Body of pancreas (tissue), 4 donors: ENCODE results near the gene GABBR1. TPM values are rescaled to one million over a fixed set of nuclear protein-coding genes. Genes with fewer than 3 reads are reported as not detected.

Experiments
- ATAC-seq: fragments of 150-250 bp; one replicate; pipeline ENCODE4 v1.9.1; 2016
- DNase-seq, 4 donors: peaks; one replicate each; pipeline ENCODE4 v3.0.0-alpha.2; 2019
- H3K27ac ChIP-seq, 4 donors: fragments of 200-600 bp; sonication (generic); 1 replicate in 3 of 4; 2 replicates in 1 of 4; pipeline versions ENCODE4 v1.5.1 to v1.6.1; 2016 to 2019; ENCODE audit warnings: mild to moderate bottlenecking in 1 of 4, mixed read lengths in 1 of 4, moderate library complexity in 1 of 4
- H3K27me3 ChIP-seq, 2 donors: fragments of 200-600 bp; sonication (generic); one replicate each; pipeline ENCODE4 v1.6.0; 2016; ENCODE audit warnings: mild to moderate bottlenecking in 1 of 2
- H3K36me3 ChIP-seq, 2 donors: fragments of 200-600 bp; sonication (generic); replicated peaks in 1 of 2; 2 replicates each; pipeline ENCODE4 v1.5.1; 2016; ENCODE audit warnings: low read depth in 2 of 2; ENCODE audit not compliant: insufficient read depth in 1 of 2
- H3K4me1 ChIP-seq: fragments of 200-600 bp; sonication (generic); one replicate; pipeline ENCODE4 v1.6.0; 2016
- H3K4me3 ChIP-seq, 2 donors: fragments of 200-600 bp; sonication (generic); 1 replicate in 1 of 2; 2 replicates in 1 of 2; pipeline ENCODE4 v1.5.1; 2016 to 2019
- H3K9me3 ChIP-seq, 3 donors: fragments of 200-600 bp; sonication (generic); 1 replicate in 2 of 3; 2 replicates in 1 of 3; pipeline ENCODE4 v1.5.1; 2016
- CTCF ChIP-seq, 7 experiments: fragments of 450-650 bp in 4 of 7; fragments of 200-600 bp in 3 of 7; sonication (generic) in 3 of 7; IDR thresholded peaks; one replicate each; pipeline ENCODE4 v1.5.1; 2016 to 2019; ENCODE audit warnings: antibody characterized with exemption in 7 of 7
- POLR2A ChIP-seq, 3 donors: fragments of 450-650 bp; IDR thresholded peaks; one replicate each; pipeline ENCODE4 v1.6.1; 2016; ENCODE audit warnings: antibody characterized with exemption in 3 of 3, mild to moderate bottlenecking in 2 of 3
- WGBS, 2 donors: methylation state at CpG; one replicate each; pipeline ENCODE4 v1.1.5; 2017; 5-methylcytosine and 5-hydroxymethylcytosine counted together
- intact Hi-C: fragments of 100-400 bp; cut with DNase I; formaldehyde crosslinking; loops from one replicate; pipeline ENCODE4 v1.15.1; 2023
- total RNA-seq, 2 donors: library from RNA; depleted of rRNA; stranded (reverse); fragments of >200 nt; gene quantifications; one replicate each; pipeline ENCODE4 v1.1.0, GENCODE V29; 2016

Gene GABBR1
- total RNA-seq, 2 donors from 2014 or later: 23.7 to 31.9 TPM

DNA sequence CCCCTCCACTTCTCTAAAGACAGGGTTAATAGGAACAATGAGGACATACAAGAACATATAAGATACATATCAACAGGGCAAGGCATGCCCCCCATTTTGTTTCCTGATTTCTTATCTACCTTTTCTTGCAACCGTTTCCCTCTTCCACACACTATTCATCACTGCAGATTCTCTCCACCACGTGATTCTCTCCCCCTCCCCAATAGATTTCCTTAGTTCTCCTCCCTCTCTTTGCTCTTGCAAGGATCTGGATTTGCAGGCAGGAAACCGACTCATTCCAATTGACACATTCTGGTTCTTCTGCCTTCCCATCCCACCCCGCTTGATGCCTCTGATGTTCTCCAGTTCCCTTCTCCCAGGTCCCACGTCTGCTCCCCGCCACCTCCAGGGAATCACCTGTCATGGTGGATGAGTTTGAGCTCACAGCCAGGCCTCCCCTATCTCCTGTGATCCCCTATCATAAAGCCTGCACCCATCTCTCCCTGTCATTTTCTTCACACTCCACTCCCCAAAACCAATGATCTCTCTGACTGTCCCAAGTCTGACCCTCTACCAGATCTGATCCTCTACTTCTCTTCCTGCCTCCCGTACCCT, 7.5 kb downstream of the GABBR1 start:
- DNase-seq: no peak
- intact Hi-C loops: no loop called here
- Histone ChIP-seq H3K4me1 (peaks cover 19% of the 10 kb centered on the region), H3K27me3 (no peaks in the 10 kb centered on the region), H3K36me3 (no peaks in the 10 kb centered on the region), H3K4me3 (no peak overlapping the region), H3K27ac (no peak overlapping the region), H3K9me3 (no peaks in the 10 kb centered on the region)
- TF ChIP-seq POLR2A (IDR thresholded peaks at IDR 0.05) (no peak), CTCF (IDR thresholded peaks at IDR 0.05) (no peak)
- no peak for ATAC-seq
- WGBS, 2 donors: 59 to 62% methylated on average over 7 of the region's 7 CpGs

DNA sequence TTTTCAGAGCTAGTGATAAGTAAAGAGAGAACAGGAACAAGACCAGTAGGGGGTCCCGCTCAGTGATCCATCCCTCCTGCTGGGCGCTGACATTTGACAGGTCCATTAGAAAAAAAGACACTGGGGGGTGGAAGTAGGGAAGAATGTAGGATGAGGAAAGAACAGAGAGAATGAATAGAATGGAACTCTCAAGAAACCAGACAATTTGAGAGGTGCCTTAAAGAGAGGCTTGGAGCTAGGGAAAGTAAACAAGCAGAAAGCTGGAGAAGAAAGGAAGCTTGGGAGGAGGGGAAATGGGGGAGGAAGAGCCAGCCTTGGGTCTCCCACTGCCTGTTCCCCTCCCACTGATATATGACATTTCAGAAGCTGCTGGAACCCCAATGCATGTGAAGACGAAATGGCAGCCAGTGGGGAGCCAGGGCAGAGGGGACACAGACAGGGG, 8.4 kb downstream of the GABBR1 start:
- no peaks in the 10 kb centered on the region for H3K27me3 ChIP-seq
- ATAC-seq (no peak), DNase-seq (no peak)
- no peak overlapping the region for H3K4me3 ChIP-seq
- H3K27ac ChIP-seq: no peak overlapping the region
- 63 to 78% methylated on average over 3 of the region's 3 CpGs for WGBS, 2 donors
- peaks cover 19% of the 10 kb centered on the region for H3K4me1 ChIP-seq
- H3K9me3 ChIP-seq: no peaks in the 10 kb centered on the region
- no peaks in the 10 kb centered on the region for H3K36me3 ChIP-seq
- intact Hi-C loops: no loop called here
- no peak for TF ChIP-seq POLR2A (IDR thresholded peaks at IDR 0.05)
- TF ChIP-seq CTCF (IDR thresholded peaks at IDR 0.05): no peak

DNA sequence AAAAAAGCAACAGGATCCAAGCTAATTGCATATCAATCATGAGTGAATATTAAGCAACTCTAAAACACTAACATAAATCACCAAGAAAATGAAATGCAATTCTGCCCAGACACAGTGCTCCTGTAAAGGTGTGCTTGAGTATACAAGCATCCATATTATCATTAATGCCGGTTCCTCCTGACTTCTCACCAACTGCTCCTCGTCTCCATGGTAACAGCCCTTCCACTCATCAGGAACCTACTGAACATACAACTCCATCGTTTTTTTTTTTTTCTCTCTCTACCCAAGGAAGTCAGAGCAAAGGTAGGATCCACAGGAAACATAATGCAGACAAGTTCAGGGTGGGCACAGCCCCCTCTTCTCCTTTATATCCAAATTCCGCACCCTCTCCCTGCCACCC, 12.4 kb downstream of the GABBR1 start:
- H3K36me3 ChIP-seq: no peaks in the 10 kb centered on the region
- intact Hi-C loops: no loop called here
- TF ChIP-seq CTCF (IDR thresholded peaks at IDR 0.05) (no peak), POLR2A (IDR thresholded peaks at IDR 0.05) (no peak)
- no peak for ATAC-seq
- no peak for DNase-seq
- no peak overlapping the region for H3K27ac ChIP-seq
- no peaks in the 10 kb centered on the region for H3K4me1 ChIP-seq
- H3K4me3 ChIP-seq: no peak overlapping the region
- no peaks in the 10 kb centered on the region for H3K27me3 ChIP-seq
- no peaks in the 10 kb centered on the region for H3K9me3 ChIP-seq
- 57 to 69% methylated on average over 4 of the region's 4 CpGs for WGBS, 2 donors

GRCh38 chr6:29619578-29620160, 13.3 kb downstream of the GABBR1 start:
- 47 to 69% methylated on average over 1 of the region's 1 CpG for WGBS, 2 donors
- TF ChIP-seq CTCF (IDR thresholded peaks at IDR 0.05) (no peak), POLR2A (IDR thresholded peaks at IDR 0.05) (no peak)
- no peaks in the 10 kb centered on the region for H3K36me3 ChIP-seq
- H3K27ac ChIP-seq: no peak overlapping the region
- H3K4me1 ChIP-seq: no peaks in the 10 kb centered on the region
- intact Hi-C loops: no loop called here
- H3K27me3 ChIP-seq: no peaks in the 10 kb centered on the region
- ATAC-seq (no peak), DNase-seq (no peak)
- H3K4me3 ChIP-seq: no peak overlapping the region
- no peaks in the 10 kb centered on the region for H3K9me3 ChIP-seq
